ENCODE data around the gene SUSD2. TPM values are rescaled to one million over a fixed set of nuclear protein-coding genes. Genes with fewer than 3 reads are reported as not detected.
"Not testable (repeated sequence)": the region's sequence is repeated elsewhere in the genome, so short reads cannot be mapped to it uniquely, and the experiment has no call there.

SUSD2 gene
- total and polyA plus RNA-seq, 2 donors (not counting 1 experiment from before 2014, with no cell fraction given) = 10.6 to 11.9 TPM

- Histone ChIP-seq H3K9ac (ENCODE audit: insufficient read depth, low read length) (no peak overlapping the region), H4K20me1 (ENCODE audit: control insufficient read depth, extremely low read depth, insufficient read depth, low read length) (no peaks in the 10 kb centered on the region), H2AFZ (ENCODE audit: low read length) (no peak overlapping the region), H3K36me3 (ENCODE audit: control insufficient read depth, insufficient read depth, low read length) (no peaks in the 10 kb centered on the region), H3K27me3 (ENCODE audit: control insufficient read depth, insufficient read depth, low read length) (no peaks in the 10 kb centered on the region), H3K9me3 (ENCODE audit: control insufficient read depth, insufficient read depth, low read depth, low read length) (no peaks in the 10 kb centered on the region), H3K4me1 (ENCODE audit: control insufficient read depth, extremely low read depth, insufficient read depth, low read length) (no peaks in the 10 kb centered on the region), H3K27ac (ENCODE audit: insufficient read depth, low read length) (no peak overlapping the region), H3K4me3 (replicated peaks in 1 of 4; ENCODE audit: control extremely low read depth in 1 of 4, insufficient read depth in 1 of 4, low read depth in 3 of 4, low read length in 4 of 4) (no peak overlapping the region), H3K4me2 (ENCODE audit: extremely low read depth, insufficient read depth, low read length) (no peak overlapping the region), H3K79me2 (ENCODE audit: control insufficient read depth, insufficient read depth, low read length) (no peaks in the 10 kb centered on the region)
- no peak for DNase-seq (ENCODE audit: low read depth in 2 of 2)
- no peak for TF ChIP-seq EZH2 (IDR thresholded peaks at IDR 0.05; ENCODE audit: low read length, missing control alignments)
- TF ChIP-seq, protein P1, sequence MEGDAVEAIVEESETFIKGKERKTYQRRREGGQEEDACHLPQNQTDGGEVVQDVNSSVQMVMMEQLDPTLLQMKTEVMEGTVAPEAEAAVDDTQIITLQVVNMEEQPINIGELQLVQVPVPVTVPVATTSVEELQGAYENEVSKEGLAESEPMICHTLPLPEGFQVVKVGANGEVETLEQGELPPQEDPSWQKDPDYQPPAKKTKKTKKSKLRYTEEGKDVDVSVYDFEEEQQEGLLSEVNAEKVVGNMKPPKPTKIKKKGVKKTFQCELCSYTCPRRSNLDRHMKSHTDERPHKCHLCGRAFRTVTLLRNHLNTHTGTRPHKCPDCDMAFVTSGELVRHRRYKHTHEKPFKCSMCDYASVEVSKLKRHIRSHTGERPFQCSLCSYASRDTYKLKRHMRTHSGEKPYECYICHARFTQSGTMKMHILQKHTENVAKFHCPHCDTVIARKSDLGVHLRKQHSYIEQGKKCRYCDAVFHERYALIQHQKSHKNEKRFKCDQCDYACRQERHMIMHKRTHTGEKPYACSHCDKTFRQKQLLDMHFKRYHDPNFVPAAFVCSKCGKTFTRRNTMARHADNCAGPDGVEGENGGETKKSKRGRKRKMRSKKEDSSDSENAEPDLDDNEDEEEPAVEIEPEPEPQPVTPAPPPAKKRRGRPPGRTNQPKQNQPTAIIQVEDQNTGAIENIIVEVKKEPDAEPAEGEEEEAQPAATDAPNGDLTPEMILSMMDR (conservative IDR thresholded peaks at IDR 0.05 in 1 of 2, IDR thresholded peaks at IDR 0.05 in 1 of 2; ENCODE audit: low read depth in 1 of 2, low read length in 2 of 2) = no peak
Observed at GRCh38 chr22:24236656-24237055, 55.4 kb downstream of the SUSD2 start.

GRCh38 chr22:24238101-24238694 lies 56.9 kb downstream of the SUSD2 start:
- not testable (repeated sequence) for H3K4me3 ChIP-seq (replicated peaks in 1 of 4; ENCODE audit: control extremely low read depth in 1 of 4, insufficient read depth in 1 of 4, low read depth in 3 of 4, low read length in 4 of 4); DNase-seq (ENCODE audit: low read depth in 2 of 2); H4K20me1 ChIP-seq (ENCODE audit: control insufficient read depth, extremely low read depth, insufficient read depth, low read length); H3K9me3 ChIP-seq (ENCODE audit: control insufficient read depth, insufficient read depth, low read depth, low read length); H2AFZ ChIP-seq (ENCODE audit: low read length); H3K79me2 ChIP-seq (ENCODE audit: control insufficient read depth, insufficient read depth, low read length); H3K36me3 ChIP-seq (ENCODE audit: control insufficient read depth, insufficient read depth, low read length); H3K9ac ChIP-seq (ENCODE audit: insufficient read depth, low read length); H3K27ac ChIP-seq (ENCODE audit: insufficient read depth, low read length); H3K4me2 ChIP-seq (ENCODE audit: extremely low read depth, insufficient read depth, low read length); H3K27me3 ChIP-seq (ENCODE audit: control insufficient read depth, insufficient read depth, low read length); H3K4me1 ChIP-seq (ENCODE audit: control insufficient read depth, extremely low read depth, insufficient read depth, low read length)

Other genes with a start within 250 kb of the SUSD2 start
- gene GSTT2B, start 220.3 kb upstream of the SUSD2 start, total RNA-seq = 0.26 and 9.9 TPM in 2 replicates
- gene GSTT2B, start 220.3 kb upstream of the SUSD2 start, polyA plus RNA-seq = 21.0 and 38.1 TPM in 2 replicates
- 2.1 and 4.1 TPM in 2 replicates for gene DDTL, start 214.6 kb upstream of the SUSD2 start, total RNA-seq
- gene DDTL, start 214.6 kb upstream of the SUSD2 start, polyA plus RNA-seq = 0.36 and 0.51 TPM in 2 replicates
- gene DDT, start 207.0 kb upstream of the SUSD2 start, total RNA-seq = 72.4 and 111 TPM in 2 replicates
- gene DDT, start 207.0 kb upstream of the SUSD2 start, polyA plus RNA-seq = 79.5 and 79.8 TPM in 2 replicates
- 0.33 TPM in 1 of 2 replicates, not detected in the other for gene GSTT2, start 201.4 kb upstream of the SUSD2 start, total RNA-seq
- 1.9 and 2.4 TPM in 2 replicates for gene GSTT2, start 201.4 kb upstream of the SUSD2 start, polyA plus RNA-seq
- gene GSTT4, start 176.0 kb upstream of the SUSD2 start, total RNA-seq = not detected in 2 replicates
- not detected in 2 replicates for gene GSTT4, start 176.0 kb upstream of the SUSD2 start, polyA plus RNA-seq
- gene CABIN1, start 170.2 kb upstream of the SUSD2 start, total RNA-seq = 29.3 and 47.1 TPM in 2 replicates
- 4.7 and 5.7 TPM in 2 replicates for gene CABIN1, start 170.2 kb upstream of the SUSD2 start, polyA plus RNA-seq
- under 0.01 and 0.51 TPM in 2 replicates for gene GGT5, start 63.6 kb downstream of the SUSD2 start, total RNA-seq
- 2.0 and 9.1 TPM in 2 replicates for gene GGT5, start 63.6 kb downstream of the SUSD2 start, polyA plus RNA-seq
- 43.4 and 46.2 TPM in 2 replicates for gene SPECC1L, start 89.3 kb downstream of the SUSD2 start, total RNA-seq
- gene SPECC1L, start 89.3 kb downstream of the SUSD2 start, polyA plus RNA-seq = 28.4 and 40.3 TPM in 2 replicates
- 0.77 and 1.5 TPM in 2 replicates for gene ADORA2A, start 246.1 kb downstream of the SUSD2 start, total RNA-seq
- 0.42 and 0.78 TPM in 2 replicates for gene ADORA2A, start 246.1 kb downstream of the SUSD2 start, polyA plus RNA-seq